DND-41 (cell line): ENCODE data around the gene HYCC2.
A peak's percentile ranks its signal among the peaks of the same experiment; 100 is the strongest.

Experiments used
- ATAC-seq: fragments of 200-7000 bp; cut with Tn5 transposase; 3 replicates; pipeline ENCODE4 v1.9.1; 2021; ENCODE audit warnings: low read depth; ENCODE audit not compliant: insufficient read depth
- DNase-seq: peaks from one replicate; pipeline ENCODE4 v3.0.0-alpha.2; 2020
- H2AFZ ChIP-seq: 2 replicates; pipeline ENCODE4 v1.6.0; 2012; ENCODE audit warnings: low read depth, low read length
- H3K27ac ChIP-seq: 2 replicates; pipeline ENCODE4 v1.5.1; 2012; ENCODE audit warnings: low read length, inconsistent platforms
- H3K27me3 ChIP-seq: fragments of 200-600 bp; sonication (generic); 2 replicates; pipeline ENCODE4 v1.6.0; 2012; ENCODE audit warnings: low read length, mild to moderate bottlenecking, inconsistent platforms; ENCODE audit not compliant: insufficient read depth, poor library complexity
- H3K36me3 ChIP-seq: 2 replicates; pipeline ENCODE4 v1.5.1; 2012; ENCODE audit warnings: low read length, inconsistent platforms; ENCODE audit not compliant: insufficient read depth
- H3K4me1 ChIP-seq: 2 replicates; pipeline ENCODE4 v1.5.1; 2012; ENCODE audit warnings: mild to moderate bottlenecking, low read length; ENCODE audit not compliant: insufficient read depth
- H3K4me2 ChIP-seq: 2 replicates; pipeline ENCODE4 v1.6.0; 2012; ENCODE audit warnings: mild to moderate bottlenecking, moderate library complexity, low read length, inconsistent platforms; ENCODE audit not compliant: insufficient read depth
- H3K4me3 ChIP-seq, 2 experiments: fragments of 200-600 bp in 1 of 2; shearing (Covaris generic) in 1 of 2; 2 replicates each; pipeline ENCODE4 v1.5.1; 2012 to 2016; ENCODE audit warnings: inconsistent platforms in 2 of 2, low read length in 2 of 2, mild to moderate bottlenecking in 2 of 2, low read depth in 1 of 2, moderate library complexity in 1 of 2
- H3K79me2 ChIP-seq: 2 replicates; pipeline ENCODE4 v1.6.0; 2012; ENCODE audit warnings: low read length, inconsistent platforms; ENCODE audit not compliant: insufficient read depth
- H3K9ac ChIP-seq: 2 replicates; pipeline ENCODE4 v1.6.0; 2012; ENCODE audit warnings: low read depth, mild to moderate bottlenecking, inconsistent platforms, low read length, moderate library complexity
- H3K9me3 ChIP-seq: 2 replicates; pipeline ENCODE4 v1.5.1; 2012; ENCODE audit warnings: low read length, moderate library complexity, mild to moderate bottlenecking, inconsistent platforms; ENCODE audit not compliant: insufficient read depth, severe bottlenecking
- H4K20me1 ChIP-seq: 2 replicates; pipeline ENCODE4 v1.6.0; 2012; ENCODE audit warnings: low read length; ENCODE audit not compliant: insufficient read depth
- EZH2 ChIP-seq: IDR thresholded peaks from 3 replicates; pipeline ENCODE4 v1.6.1; 2012; ENCODE audit warnings: borderline replicate concordance, low read depth, mild to moderate bottlenecking, moderate library complexity, low read length, inconsistent platforms; ENCODE audit not compliant: severe bottlenecking
- TF ChIP-seq, protein P1 (sequence below): IDR thresholded peaks from 2 replicates; pipeline ENCODE4 v1.5.1; 2012; ENCODE audit warnings: borderline replicate concordance, low read length, moderate library complexity, mild to moderate bottlenecking; ENCODE audit not compliant: poor library complexity, severe bottlenecking; ENCODE audit errors: extremely low read depth

The HYCC2 gene

GRCh38 chr2:201021914-201022313, 49.6 kb downstream of the HYCC2 start:
- H3K79me2 ChIP-seq = peaks cover 19% of the 10 kb centered on the region
- peaks cover 25% of the 10 kb centered on the region for H3K36me3 ChIP-seq
- TF ChIP-seq, protein P1, sequence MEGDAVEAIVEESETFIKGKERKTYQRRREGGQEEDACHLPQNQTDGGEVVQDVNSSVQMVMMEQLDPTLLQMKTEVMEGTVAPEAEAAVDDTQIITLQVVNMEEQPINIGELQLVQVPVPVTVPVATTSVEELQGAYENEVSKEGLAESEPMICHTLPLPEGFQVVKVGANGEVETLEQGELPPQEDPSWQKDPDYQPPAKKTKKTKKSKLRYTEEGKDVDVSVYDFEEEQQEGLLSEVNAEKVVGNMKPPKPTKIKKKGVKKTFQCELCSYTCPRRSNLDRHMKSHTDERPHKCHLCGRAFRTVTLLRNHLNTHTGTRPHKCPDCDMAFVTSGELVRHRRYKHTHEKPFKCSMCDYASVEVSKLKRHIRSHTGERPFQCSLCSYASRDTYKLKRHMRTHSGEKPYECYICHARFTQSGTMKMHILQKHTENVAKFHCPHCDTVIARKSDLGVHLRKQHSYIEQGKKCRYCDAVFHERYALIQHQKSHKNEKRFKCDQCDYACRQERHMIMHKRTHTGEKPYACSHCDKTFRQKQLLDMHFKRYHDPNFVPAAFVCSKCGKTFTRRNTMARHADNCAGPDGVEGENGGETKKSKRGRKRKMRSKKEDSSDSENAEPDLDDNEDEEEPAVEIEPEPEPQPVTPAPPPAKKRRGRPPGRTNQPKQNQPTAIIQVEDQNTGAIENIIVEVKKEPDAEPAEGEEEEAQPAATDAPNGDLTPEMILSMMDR = no peak
- no peak for TF ChIP-seq EZH2
- no peak overlapping the region for H3K4me2 ChIP-seq
- H2AFZ ChIP-seq = no peak overlapping the region
- H3K27ac ChIP-seq = no peak overlapping the region
- no peak for DNase-seq
- H4K20me1 ChIP-seq = 0 out of 2 replicates have a peak, but pooled peaks cover 3% of the 10 kb centered on the region
- no peaks in the 10 kb centered on the region for H3K4me1 ChIP-seq
- no peak overlapping the region for H3K9ac ChIP-seq
- H3K27me3 ChIP-seq = no peaks in the 10 kb centered on the region
- peak; percentile 58; the same call in 2 of the 3 replicates for ATAC-seq
- no peaks in the 10 kb centered on the region for H3K9me3 ChIP-seq
- no peak overlapping the region for H3K4me3 ChIP-seq
